ENCODE measurements around the gene CATSPER4. TPM values are rescaled to one million over a fixed set of nuclear protein-coding genes. Genes with fewer than 3 reads are reported as not detected.

CATSPER4 gene
- total RNA-seq, 1 experiment from 2014 or later: 0.35 TPM

DNA sequence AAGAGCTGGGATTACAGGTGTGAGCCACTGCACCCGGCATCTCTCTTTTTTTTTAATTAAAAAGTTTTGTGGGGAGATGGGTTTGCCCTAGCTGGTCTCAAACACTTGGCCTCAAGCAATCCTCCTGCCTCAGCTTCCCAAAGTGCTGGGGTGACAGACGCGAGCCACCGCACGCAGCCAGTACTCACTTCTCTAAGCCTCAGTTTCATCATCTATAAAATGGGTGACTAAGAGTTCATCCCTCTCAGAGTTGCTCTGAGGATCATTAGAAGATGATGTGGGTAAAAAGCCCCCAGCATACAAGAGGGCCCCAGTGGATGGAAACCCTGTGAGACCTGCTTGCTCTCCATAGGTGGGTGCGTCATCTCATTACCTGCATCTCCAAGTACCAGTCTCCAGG is 2.5 kb upstream of the CATSPER4 start:
- no peak overlapping the region for H3K4me3 Mint-ChIP-seq
- ChIA-PET POLR2A (interaction anchor here (0.5 kb wide), 1 partner anchor 304 kb away, joined by 3 read pairs; no protein-coding TSS in a partner anchor), CTCF (interaction anchor here (5.9 kb wide), 1 partner anchor 46 kb away, joined by 165 read pairs; the partner anchor contains the start of gene CEP85)
- TF ChIP-seq E2F5 (CRISPR knock-in tag; IDR thresholded peaks at IDR 0.05): no peak
- no peak for TF ChIP-seq NR3C1 (CRISPR knock-in tag; conservative IDR thresholded peaks at IDR 0.05; ENCODE audit: low read depth)
- no peak for TF ChIP-seq ZNF138 (CRISPR knock-in tag; conservative IDR thresholded peaks at IDR 0.05)
- no peak for TF ChIP-seq CREM (CRISPR knock-in tag; IDR thresholded peaks at IDR 0.05)
- TF ChIP-seq JUN (CRISPR knock-in tag; IDR thresholded peaks at IDR 0.05): no peak
- TF ChIP-seq ZNF232 (CRISPR knock-in tag; IDR thresholded peaks at IDR 0.05): no peak
- TF ChIP-seq CBFB (CRISPR knock-in tag; IDR thresholded peaks at IDR 0.05; ENCODE audit: low read depth): no peak
- no peak for TF ChIP-seq ELF4 (CRISPR knock-in tag; IDR thresholded peaks at IDR 0.05; ENCODE audit: low read depth)
- TF ChIP-seq, protein P1, sequence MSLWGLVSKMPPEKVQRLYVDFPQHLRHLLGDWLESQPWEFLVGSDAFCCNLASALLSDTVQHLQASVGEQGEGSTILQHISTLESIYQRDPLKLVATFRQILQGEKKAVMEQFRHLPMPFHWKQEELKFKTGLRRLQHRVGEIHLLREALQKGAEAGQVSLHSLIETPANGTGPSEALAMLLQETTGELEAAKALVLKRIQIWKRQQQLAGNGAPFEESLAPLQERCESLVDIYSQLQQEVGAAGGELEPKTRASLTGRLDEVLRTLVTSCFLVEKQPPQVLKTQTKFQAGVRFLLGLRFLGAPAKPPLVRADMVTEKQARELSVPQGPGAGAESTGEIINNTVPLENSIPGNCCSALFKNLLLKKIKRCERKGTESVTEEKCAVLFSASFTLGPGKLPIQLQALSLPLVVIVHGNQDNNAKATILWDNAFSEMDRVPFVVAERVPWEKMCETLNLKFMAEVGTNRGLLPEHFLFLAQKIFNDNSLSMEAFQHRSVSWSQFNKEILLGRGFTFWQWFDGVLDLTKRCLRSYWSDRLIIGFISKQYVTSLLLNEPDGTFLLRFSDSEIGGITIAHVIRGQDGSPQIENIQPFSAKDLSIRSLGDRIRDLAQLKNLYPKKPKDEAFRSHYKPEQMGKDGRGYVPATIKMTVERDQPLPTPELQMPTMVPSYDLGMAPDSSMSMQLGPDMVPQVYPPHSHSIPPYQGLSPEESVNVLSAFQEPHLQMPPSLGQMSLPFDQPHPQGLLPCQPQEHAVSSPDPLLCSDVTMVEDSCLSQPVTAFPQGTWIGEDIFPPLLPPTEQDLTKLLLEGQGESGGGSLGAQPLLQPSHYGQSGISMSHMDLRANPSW (CRISPR knock-in tag; conservative IDR thresholded peaks at IDR 0.05; ENCODE audit: low read depth): no peak
- no peak for TF ChIP-seq SMAD3 (CRISPR knock-in tag; IDR thresholded peaks at IDR 0.05; ENCODE audit: borderline replicate concordance)
- no peak for TF ChIP-seq FOXP1 (CRISPR knock-in tag; IDR thresholded peaks at IDR 0.05; ENCODE audit: borderline replicate concordance)
- no peak for TF ChIP-seq OVOL2 (CRISPR knock-in tag; IDR thresholded peaks at IDR 0.05; ENCODE audit: borderline replicate concordance)
- TF ChIP-seq, protein P2, sequence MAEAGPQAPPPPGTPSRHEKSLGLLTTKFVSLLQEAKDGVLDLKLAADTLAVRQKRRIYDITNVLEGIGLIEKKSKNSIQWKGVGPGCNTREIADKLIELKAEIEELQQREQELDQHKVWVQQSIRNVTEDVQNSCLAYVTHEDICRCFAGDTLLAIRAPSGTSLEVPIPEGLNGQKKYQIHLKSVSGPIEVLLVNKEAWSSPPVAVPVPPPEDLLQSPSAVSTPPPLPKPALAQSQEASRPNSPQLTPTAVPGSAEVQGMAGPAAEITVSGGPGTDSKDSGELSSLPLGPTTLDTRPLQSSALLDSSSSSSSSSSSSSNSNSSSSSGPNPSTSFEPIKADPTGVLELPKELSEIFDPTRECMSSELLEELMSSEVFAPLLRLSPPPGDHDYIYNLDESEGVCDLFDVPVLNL (CRISPR knock-in tag; IDR thresholded peaks at IDR 0.05; ENCODE audit: borderline replicate concordance, low read depth): no peak
- TF ChIP-seq FOXK1 (CRISPR knock-in tag; IDR thresholded peaks at IDR 0.05): no peak
- TF ChIP-seq, protein P3, sequence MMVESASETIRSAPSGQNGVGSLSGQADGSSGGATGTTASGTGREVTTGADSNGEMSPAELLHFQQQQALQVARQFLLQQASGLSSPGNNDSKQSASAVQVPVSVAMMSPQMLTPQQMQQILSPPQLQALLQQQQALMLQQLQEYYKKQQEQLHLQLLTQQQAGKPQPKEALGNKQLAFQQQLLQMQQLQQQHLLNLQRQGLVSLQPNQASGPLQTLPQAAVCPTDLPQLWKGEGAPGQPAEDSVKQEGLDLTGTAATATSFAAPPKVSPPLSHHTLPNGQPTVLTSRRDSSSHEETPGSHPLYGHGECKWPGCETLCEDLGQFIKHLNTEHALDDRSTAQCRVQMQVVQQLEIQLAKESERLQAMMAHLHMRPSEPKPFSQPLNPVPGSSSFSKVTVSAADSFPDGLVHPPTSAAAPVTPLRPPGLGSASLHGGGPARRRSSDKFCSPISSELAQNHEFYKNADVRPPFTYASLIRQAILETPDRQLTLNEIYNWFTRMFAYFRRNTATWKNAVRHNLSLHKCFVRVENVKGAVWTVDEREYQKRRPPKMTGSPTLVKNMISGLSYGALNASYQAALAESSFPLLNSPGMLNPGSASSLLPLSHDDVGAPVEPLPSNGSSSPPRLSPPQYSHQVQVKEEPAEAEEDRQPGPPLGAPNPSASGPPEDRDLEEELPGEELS (CRISPR knock-in tag; IDR thresholded peaks at IDR 0.05): no peak
- TF ChIP-seq MYBL2 (CRISPR knock-in tag; IDR thresholded peaks at IDR 0.05): no peak
- TF ChIP-seq ETV6 (CRISPR knock-in tag; IDR thresholded peaks at IDR 0.05): no peak
- no peak for TF ChIP-seq ZNF396 (CRISPR knock-in tag; IDR thresholded peaks at IDR 0.05; ENCODE audit: borderline replicate concordance)
- no peak for TF ChIP-seq ZNF219 (CRISPR knock-in tag; IDR thresholded peaks at IDR 0.05; ENCODE audit: borderline replicate concordance)
- DNase-seq (ENCODE audit: low spot score): no peak
- no peak for ATAC-seq
- peaks cover 3% of the 10 kb centered on the region; the same call in 1 of the 2 replicates for H3K36me3 Mint-ChIP-seq
- no peaks in the 10 kb centered on the region for H3K9me3 Mint-ChIP-seq
- H3K27me3 Mint-ChIP-seq (ENCODE audit: low read depth): no peaks in the 10 kb centered on the region
- H3K4me1 Mint-ChIP-seq: peaks cover 17% of the 10 kb centered on the region
- H3K27ac Mint-ChIP-seq: no peak overlapping the region

DNA sequence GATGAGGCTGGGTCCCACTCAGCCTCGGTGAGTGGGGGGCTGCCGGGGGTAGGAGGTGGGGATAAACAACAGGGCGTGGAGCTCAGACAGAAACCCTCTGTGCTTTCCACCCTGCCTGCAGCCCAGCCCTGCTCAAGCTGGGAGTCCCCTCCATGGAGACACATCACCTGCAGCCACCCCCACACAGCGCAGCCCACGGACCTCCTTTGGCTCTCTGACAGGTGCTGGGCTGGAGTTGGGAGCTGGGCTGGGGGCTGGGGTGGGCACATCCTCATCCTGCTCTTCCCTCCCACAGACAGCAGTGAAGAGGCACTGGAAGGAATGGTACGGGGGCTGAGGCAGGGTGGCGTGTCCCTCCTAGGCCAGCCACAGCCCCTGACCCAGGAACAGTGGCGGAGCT is 1.9 kb upstream of the CATSPER4 start:
- peaks cover 3% of the 10 kb centered on the region; the same call in 1 of the 2 replicates for H3K36me3 Mint-ChIP-seq
- no peaks in the 10 kb centered on the region for H3K9me3 Mint-ChIP-seq
- H3K27me3 Mint-ChIP-seq (ENCODE audit: low read depth): no peaks in the 10 kb centered on the region
- no peak for DNase-seq (ENCODE audit: low spot score)
- peaks cover 17% of the 10 kb centered on the region for H3K4me1 Mint-ChIP-seq
- no peak for ATAC-seq
- CTCF ChIA-PET: interaction anchor here (1.1 to 5.9 kb wide), 5 partner anchors 11 to 97 kb away, joined by 5 to 165 read pairs (median 46); partner anchors contain the start of genes C1orf232, CEP85, CNKSR1 and SH3BGRL3
- POLR2A ChIA-PET: no interaction called here
- H3K27ac Mint-ChIP-seq: no peak overlapping the region
- H3K4me3 Mint-ChIP-seq: no peak overlapping the region
- TF ChIP-seq ZNF396 (CRISPR knock-in tag; IDR thresholded peaks at IDR 0.05; ENCODE audit: borderline replicate concordance): no peak
- TF ChIP-seq, protein P3 (CRISPR knock-in tag; IDR thresholded peaks at IDR 0.05): no peak
- TF ChIP-seq, protein P4, sequence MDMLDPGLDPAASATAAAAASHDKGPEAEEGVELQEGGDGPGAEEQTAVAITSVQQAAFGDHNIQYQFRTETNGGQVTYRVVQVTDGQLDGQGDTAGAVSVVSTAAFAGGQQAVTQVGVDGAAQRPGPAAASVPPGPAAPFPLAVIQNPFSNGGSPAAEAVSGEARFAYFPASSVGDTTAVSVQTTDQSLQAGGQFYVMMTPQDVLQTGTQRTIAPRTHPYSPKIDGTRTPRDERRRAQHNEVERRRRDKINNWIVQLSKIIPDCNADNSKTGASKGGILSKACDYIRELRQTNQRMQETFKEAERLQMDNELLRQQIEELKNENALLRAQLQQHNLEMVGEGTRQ (CRISPR knock-in tag; IDR thresholded peaks at IDR 0.05): no peak
- TF ChIP-seq, protein P5, sequence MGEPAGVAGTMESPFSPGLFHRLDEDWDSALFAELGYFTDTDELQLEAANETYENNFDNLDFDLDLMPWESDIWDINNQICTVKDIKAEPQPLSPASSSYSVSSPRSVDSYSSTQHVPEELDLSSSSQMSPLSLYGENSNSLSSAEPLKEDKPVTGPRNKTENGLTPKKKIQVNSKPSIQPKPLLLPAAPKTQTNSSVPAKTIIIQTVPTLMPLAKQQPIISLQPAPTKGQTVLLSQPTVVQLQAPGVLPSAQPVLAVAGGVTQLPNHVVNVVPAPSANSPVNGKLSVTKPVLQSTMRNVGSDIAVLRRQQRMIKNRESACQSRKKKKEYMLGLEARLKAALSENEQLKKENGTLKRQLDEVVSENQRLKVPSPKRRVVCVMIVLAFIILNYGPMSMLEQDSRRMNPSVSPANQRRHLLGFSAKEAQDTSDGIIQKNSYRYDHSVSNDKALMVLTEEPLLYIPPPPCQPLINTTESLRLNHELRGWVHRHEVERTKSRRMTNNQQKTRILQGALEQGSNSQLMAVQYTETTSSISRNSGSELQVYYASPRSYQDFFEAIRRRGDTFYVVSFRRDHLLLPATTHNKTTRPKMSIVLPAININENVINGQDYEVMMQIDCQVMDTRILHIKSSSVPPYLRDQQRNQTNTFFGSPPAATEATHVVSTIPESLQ (CRISPR knock-in tag; IDR thresholded peaks at IDR 0.05): no peak
